ENCODE data around the gene XRCC1.
"Not testable (repeated sequence)": the region's sequence is repeated elsewhere in the genome, so short reads cannot be mapped to it uniquely, and the experiment has no call there.

Gene XRCC1

DNA sequence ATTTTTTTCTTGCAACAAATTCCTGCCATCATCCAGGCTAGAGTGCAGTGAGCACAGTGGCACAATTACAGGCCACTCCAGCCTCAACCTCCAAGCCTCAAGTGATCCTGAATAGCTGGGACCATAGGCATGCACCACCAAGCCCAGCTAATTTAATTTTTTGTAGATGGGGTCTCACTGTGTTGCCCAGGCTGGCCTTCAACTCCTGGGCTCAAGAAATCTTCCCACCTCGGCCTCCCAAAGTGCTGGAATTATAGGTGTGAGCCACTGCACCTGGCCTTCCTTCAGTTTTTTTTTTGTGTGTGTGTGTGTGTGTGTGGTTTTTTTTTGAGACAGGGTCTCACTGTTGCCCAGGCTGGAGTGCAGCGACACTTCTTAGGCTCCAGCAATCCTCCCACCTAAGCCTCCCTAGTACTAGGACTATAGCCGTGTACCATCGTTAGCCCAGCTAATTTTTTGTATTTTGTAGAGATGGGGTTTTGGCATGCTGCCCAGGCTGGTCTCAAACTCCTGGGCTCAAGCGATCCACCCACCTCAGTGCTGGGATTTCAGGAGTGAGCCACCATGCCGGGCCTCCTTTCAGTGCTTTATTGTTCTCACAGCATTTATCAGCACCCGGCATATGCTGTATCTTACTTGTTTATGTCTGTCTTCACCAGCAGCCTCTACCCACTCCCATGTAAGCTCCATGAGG, 30.7 kb upstream of the XRCC1 start:
- no peak for DNase-seq (ENCODE audit: extremely low read depth in 1 of 2, low read depth in 1 of 2)

DNA sequence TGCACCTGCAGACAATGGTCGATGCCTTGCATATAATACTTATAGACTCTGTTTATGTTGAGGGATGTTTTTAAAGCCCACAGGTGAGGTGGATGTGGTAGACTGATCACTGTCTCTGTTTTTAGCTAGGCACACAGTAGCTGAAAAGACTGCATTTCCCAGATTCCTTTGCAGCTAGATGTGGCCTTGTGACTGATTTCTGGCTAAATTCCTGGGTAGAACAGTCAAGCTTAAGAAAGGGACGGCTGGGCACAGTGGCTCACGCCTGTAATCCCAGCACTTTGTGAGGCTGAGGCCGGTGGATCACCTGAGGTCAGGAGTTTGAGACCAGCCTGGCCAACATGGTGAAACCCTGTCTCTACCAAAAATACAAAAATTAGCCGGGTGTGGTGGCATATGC, 25.0 kb upstream of the XRCC1 start:
- DNase-seq (ENCODE audit: extremely low read depth in 1 of 2, low read depth in 1 of 2) = not testable (repeated sequence)

DNA sequence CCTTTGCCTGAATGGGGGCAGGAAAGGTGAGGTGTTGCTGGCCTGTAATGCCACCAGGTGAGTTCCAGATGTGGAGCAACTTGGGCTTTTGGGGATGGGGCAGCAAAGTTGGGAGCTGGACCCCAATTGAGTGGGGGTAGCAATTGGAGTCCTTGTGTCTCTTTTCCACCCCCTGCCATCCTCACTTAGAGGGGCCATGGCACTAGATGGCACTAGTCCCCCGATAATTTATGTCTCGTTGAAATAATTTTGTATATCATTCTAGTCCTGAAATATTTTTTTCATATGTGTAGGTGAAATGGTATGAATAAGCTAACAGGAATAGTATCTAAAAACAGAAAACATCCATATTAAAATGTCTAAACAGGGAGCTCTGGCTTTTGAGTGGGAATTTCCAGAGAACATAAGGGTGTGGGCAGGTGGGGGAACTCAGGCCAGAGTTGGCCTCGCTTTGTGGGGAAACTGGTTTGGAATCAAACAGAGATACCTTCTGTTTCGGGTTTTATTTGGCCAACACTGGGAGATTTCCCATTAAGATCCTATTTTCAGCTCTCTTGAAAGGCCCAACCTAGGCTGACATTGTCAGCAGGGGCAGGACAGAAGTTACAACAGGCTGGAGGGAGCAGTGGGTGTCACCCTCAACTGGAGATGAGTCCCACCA, 24.4 kb upstream of the XRCC1 start:
- DNase-seq (ENCODE audit: extremely low read depth in 1 of 2, low read depth in 1 of 2) = no peak

DNA sequence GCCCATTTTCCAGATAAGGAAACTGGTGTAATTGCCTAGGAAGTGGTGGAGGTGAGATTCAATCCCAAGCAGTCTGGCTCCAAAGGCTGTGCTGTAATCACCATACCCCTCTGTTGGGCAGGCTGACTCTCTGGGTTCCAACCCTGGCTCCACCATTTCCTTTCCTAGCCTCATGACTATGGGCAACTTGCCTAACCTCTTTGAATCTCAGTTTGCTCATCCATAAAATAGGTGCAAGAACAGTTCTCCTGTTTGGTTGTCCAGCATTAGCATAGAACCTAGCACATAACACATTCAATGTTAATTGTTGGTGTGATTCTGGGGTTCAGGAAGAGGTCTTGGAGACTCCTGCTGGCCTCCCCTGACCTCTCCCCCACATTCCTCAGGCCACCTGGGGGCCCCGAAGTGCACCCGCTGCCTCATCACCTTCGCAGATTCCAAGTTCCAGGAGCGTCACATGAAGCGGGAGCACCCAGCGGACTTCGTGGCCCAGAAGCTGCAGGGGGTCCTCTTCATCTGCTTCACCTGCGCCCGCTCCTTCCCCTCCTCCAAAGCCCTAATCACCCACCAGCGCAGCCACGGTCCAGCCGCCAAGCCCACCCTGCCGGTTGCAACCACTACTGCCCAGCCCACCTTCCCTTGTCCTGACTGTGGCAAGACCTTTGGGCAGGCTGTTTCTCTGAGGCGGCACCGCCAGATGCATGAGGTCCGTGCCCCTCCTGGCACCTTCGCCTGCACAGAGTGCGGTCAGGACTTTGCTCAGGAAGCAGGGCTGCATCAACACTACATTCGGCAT, 23.3 kb upstream of the XRCC1 start:
- no peak for DNase-seq (ENCODE audit: extremely low read depth in 1 of 2, low read depth in 1 of 2)

DNA sequence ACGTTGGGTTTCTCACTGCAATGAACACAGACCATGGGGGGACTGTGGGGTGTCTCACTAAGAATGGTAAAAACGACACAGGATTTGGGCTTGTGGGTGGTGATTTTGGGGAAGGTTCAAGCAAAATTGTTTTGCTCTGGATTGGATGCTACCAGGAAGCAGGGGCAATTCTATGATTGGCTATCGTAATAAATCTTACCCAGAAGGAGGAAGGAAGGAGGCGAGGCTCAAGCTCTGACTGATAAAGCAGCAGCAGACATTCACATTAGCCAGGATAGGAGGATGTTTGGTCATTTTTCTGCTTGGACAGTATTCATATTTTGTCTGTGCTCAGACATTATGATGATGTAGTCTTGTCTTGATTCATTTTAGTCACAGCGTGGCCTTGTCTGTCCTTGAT, 22.5 kb upstream of the XRCC1 start:
- no peak for DNase-seq (ENCODE audit: extremely low read depth in 1 of 2, low read depth in 1 of 2)

DNA sequence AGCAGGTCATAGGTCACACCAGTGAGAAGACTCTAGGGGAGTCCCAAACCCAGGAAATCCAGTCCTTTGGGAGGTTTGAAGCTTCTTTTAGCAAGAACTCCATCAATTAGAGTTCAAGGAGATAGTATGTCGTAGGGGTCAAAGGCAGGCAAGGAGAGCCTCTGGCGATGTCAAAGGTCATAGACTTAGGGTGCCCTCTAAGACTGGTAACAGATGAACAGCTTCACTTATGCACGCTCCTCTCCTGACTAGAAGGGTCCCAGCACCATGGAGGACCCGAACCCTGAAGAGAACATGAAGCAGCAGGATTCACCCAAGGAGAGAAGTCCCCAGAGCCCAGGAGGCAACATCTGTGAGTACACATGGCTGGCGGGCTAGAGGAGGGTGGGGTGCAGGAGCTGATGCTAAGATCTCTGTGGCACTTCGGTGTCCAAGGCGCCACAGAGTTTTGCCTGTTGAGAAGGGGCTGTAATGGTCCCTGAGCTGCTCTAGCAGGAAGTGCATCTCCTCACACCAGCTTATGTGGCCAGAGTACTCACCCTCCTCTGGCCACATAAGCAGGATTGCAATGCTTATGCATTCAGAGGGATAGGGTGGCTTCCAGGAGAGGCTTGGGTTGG, 21.6 kb upstream of the XRCC1 start:
- DNase-seq (ENCODE audit: extremely low read depth in 1 of 2, low read depth in 1 of 2) = no peak

DNA sequence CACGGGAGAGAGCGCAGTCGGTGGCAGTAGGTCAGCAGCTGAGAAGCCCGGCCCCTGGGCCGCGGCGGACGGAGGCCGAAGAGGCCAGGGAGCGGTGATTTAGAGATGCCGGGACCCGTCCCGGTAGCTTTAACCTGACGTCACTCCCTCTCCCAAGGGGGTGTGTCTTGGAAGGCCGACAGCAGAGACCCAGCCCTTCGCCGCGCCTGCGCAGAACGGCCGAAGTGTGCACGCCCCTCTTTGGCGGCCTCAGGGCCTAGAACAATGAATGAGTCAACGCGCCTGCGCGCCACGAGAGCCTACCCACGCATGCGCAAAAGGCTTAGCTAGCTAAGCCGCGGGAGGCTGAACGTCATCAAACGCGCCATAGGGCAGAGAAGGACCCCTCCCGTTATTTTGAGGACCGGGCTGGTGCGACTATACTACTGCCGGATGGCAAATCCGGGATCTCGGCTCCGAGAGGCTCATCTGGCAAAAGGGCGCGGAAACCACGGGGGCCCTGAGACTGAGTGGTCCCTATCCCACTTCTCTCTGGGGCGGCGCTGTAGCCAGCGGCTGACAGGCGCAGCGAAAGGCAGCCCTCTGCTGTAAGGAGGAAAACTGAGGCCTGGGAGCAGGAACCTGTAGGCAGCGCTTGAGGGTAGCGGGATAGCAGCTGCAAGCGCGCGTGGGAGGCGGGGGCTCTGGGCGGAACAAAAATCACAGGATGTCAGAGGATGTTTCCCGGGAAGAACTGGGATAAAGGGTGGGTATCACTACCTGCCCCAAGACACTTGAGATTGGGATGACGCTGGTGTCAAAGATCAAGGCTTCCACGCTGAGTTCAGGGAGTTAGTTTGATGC, 20.9 kb upstream of the XRCC1 start, which contains the start of the genes IRGQ and ZNF576:
IRGQ (minus strand) TSS at position 136 of the 843 bp plus-strand sequence. CDS start 796 bp downstream, outside the sequence.
ZNF576 (plus strand) TSS at position 597 of the 843 bp plus-strand sequence. CDS start 514 bp downstream, outside the sequence.
- DNase-seq (ENCODE audit: extremely low read depth in 1 of 2, low read depth in 1 of 2) = peak; percentile 99 to 100

DNA sequence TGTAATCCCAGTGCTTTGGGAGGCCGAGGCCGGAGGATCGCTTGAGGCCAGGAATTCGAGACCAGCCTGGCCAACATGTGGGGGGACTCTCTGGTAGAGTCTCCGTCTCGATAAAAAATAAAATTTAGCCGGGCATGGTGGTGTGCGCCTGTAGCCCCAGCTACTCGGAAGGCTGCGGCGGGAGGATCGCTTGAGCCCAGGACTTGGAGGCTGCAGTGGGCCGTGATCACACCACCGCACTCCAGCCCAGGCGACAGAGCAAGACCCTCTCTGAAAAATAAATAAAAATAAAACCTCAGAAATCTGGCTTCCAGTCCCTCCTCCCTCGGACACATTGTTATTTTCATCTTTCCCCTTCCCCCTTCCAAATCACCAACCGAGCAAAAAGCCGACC, 20.3 kb upstream of the XRCC1 start:
- no peak for DNase-seq (ENCODE audit: extremely low read depth in 1 of 2, low read depth in 1 of 2)

DNA sequence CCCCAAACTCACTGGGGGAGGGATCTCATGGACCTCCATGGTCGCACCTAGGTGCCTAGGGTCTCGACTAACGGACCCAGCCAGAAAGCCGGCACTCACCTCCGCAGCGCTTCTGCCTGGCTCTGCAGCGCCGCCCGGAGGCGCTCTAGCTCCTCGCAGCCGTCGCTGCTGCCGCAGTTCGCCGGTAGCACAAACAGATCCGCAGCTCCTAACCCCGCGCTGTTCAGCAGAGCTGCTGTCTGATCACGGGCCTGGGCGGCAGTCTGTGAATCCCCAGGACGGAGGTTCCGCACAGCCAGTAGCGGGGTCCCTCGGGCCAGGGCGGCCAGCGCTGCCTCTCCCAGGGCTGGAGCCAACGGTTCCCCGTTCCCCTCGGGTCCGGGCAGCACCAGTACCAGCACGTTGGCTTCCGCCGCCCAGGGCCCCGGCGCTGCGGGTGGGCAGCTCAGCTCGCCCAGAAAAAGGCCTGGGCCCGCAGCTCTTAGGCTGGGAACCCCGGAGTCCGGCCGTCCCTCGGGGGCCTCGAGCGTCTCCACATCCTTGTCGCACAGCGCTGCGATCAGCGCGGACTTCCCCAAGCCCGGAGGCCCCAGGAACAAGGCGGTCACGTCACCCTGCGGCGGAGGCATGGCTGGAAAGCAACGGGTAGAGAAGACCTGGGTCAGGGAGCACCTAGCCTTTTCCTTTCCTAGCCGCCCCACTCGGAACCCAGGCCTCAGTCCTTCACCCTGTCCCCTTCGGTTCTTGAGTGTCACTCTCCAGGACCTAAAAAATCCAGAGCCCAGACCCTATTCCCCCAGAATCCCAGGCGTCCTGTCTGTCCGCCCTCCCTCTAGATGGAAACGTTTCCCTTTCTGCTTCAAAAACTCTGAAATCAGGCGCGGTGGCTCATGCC, 19.6 kb upstream of the XRCC1 start:
- DNase-seq (ENCODE audit: extremely low read depth in 1 of 2, low read depth in 1 of 2) = peak; percentile 54 to 55

DNA sequence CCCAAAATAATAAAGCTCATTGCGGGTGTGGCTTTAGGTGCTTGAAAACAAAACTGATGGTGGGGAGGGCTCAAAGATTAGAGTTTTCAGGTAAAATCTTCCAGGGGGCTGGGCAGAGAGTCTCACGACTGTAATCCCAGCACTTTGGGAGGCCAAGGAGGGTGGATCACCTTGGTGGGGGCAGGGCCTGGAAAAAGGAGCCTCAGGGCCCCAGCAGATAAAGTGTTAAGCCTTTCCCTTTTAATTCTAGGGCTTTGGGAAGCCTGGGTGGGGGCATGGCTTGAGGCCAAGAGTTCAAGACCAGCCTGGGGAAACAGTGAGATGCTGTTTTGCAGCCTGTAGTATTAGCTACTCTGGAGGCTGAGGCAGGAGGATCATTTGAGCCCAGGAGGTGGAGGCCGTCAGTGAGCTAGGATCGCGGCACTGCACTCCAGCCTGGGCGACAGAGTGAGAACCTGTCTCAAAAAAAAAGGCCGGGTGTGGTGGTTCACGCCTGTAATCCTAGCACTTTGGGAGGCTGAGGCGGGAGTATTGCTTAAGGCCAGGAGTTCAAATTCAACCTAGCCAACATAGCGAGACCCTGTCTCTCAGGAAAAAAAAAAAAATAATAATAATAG, 18.9 kb upstream of the XRCC1 start:
- DNase-seq (ENCODE audit: extremely low read depth in 1 of 2, low read depth in 1 of 2) = no peak

DNA sequence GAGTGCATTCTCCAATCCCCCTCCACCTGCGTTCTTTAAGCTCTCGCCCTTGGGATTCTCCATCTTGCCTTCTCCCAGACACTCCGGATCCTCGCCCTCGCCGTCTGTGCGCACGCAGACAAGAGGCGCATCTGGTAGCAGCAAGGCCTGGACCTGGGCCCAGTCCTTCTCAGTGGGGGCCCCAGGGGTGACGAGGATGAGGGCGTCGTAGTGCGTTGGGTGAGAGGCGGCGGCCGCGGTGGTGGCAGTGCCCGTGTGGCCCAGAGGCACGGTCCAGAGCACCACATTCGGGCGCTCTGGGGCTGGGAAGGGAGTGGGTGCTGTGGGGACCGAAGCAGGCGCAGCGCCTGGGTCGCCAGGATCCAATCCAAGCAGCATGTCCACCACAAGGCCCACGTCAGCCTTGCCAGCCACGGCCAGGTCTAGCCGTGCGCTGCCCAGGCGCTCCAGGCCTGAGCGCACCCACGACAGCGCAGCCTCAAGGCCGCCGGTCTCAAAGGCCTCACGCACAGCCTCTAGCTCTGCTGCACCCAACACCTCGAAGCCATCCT, 17.5 kb upstream of the XRCC1 start:
- no peak for DNase-seq (ENCODE audit: extremely low read depth in 1 of 2, low read depth in 1 of 2)

DNA sequence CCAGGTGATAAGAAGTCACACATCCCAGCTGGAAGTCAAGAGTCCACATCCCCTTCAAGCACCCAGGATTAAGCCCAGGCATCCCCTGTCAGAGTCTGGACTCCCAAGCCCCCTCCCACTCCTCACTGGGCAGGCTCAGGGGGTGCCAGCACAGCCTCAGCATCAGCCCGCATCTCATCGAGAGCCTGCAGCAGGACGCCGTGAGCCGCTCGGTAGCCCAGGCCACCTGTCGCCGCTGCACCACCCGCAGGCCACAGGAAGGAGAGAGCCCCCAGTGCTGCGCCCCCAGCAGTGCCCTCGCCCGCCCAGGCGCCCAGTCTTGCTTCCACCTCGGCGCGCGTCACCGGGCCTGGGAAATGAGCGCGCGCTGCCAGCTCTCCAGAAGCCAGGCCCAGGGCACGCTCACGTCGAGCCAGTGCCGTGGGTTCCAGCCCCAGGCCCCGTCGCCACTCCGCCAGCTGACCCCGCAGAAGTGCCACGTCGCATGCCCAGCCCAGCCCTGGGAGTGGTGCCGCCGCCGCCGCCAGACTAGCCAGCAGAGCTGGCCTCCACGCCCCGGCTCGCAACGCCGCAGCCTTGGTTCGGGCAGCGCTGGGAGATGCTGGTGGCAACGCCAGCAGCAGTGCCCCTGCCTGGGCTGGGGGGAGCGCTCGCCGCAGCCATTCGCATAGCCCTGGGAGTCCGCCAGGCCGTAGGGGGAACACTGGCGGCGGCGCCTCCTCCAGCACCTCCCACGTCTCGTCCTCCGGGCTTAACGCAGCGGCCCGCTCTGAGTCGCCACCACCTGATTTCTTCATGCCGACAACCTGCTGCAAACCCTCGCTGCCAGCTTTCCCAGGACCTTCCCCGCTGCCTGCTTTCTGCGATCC, 16.8 kb upstream of the XRCC1 start:
- DNase-seq (ENCODE audit: extremely low read depth in 1 of 2, low read depth in 1 of 2) = no peak

DNA sequence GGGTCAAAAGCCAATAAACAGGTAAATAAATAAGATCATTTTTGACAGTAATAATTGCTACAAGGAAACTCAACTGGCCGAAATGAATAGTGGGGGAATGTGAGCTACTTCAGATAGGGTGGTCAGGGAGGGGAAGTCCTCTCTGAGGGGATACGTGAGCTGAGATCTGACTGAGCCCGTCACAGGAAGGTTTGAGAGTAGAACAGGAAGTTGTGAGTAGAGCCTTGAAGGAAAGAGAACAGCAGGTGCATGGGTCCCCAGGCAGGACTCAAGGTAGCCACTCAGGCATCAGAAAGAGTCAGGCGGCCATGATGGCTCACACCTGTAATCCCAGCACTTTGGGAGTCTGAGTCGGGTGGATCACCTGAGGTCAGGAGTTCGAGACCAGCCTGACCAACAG, 14.4 kb upstream of the XRCC1 start:
- no peak for DNase-seq (ENCODE audit: extremely low read depth in 1 of 2, low read depth in 1 of 2)

DNA sequence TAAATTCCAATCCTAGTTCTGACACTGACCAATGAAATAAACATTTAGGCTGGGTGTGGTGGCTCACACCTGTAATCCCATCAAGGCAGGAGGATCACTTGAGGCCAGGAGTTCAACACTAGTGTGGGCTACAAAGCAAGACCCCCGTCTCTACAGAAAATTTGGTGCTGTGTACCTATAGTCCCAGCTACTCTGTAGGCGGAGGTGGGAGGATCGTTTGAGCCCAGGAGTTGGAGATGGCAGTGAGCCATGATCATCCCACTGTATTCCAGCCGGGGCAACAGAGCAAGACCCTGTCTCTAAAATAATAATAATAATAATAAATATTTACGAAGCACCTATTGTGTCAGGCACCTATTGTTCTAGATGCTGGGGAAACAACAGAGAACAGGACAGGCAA, 13.9 kb upstream of the XRCC1 start:
- DNase-seq (ENCODE audit: extremely low read depth in 1 of 2, low read depth in 1 of 2) = no peak

DNA sequence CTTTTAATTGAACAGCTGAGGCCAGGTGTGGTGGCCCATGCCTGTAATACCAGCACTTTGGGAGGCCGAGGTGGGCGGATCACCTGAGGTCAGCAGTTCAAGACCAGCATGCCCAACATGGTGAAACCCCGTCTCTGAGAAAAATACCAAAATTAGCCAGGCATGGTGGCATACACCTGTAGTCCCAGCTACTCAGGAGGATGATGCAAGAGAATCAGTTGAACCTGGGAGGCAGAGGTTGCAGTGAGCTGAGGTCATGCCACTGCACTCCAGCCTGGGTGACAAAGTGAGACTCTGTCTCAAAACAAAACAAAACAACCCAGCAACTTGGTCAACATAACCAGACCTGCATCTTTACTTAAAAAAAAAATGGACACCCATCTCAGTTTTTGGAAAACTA, 11.7 kb upstream of the XRCC1 start:
- DNase-seq (ENCODE audit: extremely low read depth in 1 of 2, low read depth in 1 of 2) = not testable (repeated sequence)

DNA sequence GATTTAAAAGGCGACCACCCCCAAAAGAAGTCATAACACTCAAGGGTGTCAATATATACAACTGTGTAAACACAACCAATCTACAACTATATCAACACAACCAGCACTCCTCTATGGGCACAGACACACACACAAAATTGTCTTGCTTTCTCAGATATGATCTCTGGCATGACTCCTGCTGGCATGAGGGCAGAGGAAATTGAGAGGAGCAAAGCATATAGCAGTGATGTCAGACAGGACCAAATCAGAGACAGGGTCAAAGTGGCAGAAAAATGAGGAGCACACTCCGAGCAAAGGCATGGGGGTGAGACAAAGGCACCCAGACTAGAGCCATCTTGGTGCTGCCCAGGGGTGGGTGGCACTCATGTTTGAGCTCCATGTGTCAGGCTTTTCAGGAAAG, 11.0 kb upstream of the XRCC1 start:
- DNase-seq (ENCODE audit: extremely low read depth in 1 of 2, low read depth in 1 of 2) = no peak

DNA sequence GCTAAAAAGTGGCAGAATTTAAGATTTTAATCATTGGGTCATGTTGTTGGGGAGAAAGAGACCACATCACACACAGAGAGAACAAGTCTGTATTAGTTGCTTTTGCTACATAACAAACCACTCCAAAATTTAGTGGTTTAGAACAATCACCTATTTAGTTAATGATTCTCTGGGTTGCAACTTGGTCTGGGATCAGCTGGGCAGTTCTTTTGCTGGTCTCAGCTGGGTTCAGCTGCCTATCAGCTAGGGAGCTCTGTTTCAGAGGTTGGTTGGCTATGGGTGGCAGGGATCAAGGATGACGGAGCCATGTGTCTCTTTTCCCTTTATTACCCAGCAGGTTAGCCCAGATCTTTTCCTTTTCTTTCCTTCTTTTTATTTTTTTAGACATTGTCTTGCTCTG, 9.2 kb upstream of the XRCC1 start:
- DNase-seq (ENCODE audit: extremely low read depth in 1 of 2, low read depth in 1 of 2) = no peak

DNA sequence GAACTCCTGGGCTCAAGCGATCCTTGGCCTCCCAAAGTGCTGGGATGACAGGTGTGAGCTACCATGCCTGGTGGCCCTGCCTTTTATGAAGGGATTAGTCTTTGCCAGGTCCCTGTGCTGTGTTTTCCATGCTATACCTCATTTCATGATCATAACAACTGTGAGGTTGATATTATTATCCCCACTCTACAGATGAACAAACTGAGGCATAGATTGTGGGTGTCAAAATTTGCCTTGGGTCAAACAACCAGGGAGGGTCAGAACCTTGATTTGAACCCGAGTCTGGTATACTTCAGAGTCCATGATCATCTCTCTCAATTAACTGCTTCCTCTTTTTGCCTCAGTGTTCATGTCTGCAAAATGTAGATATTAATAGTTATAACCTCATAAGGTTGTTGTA, 7.2 kb upstream of the XRCC1 start:
- DNase-seq (ENCODE audit: extremely low read depth in 1 of 2, low read depth in 1 of 2) = no peak

Measured in stimulated activated CD8-positive, alpha-beta memory T cell treated with anti-CD3 and anti-CD28 coated beads, Interleukin-7, amount 100 ng/mL, for 48 hours (primary cell).